GM21390 (cell line): ENCODE results near the gene GRIK5.

Experiments used
- ATAC-seq: cut with Tn5 transposase; IDR thresholded peaks from one replicate; pipeline ENCODE4 v1.9.1; 2021; ENCODE audit not compliant: unreplicated experiment

Gene GRIK5

DNA sequence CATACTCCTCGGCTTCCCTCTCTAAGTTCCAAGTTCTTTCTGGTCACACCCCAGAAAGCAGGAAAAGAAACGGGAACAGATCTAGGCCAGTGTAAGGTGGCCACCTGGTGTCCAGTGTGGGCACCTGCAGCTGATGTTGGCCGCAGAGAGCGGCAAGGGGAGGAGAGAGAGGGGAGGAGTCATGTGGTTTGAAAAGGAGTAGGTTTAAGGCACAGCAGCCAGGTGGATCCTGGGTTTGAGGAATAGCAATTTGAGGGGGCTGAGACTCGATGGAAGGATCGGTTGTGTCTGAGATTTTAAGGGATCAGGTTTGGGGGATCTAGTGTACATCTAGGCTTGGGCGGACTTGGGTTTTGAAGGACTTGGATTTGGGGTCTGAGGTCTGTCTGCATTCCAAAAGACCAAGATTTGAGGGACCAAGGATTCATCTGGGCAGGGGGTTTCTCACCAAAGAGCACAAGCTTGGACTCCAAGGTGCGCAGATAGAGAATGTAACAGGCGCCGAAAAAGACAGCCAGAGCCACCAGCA, 112.1 kb downstream of the GRIK5 start:
- ATAC-seq: no peak

DNA sequence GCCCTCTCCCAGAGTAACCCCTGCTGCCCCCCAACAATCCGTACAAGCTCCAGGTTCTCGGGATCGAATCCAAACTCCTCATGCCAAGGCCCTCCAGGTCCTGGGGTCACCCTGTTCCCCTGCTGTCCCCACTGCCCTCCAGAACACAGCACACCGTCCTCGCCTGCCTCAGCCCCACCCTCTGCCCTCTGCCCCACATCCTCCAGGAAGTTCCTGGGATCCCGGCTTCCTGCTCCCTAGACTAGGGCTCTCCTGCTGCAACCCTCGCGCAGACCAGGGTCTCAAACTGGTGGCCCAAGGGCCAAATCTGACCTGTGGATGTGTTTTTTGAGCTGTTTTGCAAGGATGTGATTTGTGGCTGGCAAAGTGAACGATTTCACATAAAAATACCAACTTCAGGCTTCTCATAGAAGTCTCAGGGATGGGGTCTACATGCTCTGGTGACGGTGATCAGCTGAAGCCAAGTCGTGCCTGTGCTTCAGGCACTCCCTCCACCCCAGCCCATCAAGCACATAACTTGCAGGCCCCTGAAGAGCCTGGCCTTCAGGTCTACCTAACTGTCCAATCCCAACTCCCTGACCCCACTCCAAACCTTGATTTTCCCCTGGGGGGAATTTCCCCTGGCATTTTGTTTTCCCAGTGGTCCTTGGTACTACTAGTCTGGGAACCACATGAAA, 112.7 kb downstream of the GRIK5 start:
- no peak for ATAC-seq

DNA sequence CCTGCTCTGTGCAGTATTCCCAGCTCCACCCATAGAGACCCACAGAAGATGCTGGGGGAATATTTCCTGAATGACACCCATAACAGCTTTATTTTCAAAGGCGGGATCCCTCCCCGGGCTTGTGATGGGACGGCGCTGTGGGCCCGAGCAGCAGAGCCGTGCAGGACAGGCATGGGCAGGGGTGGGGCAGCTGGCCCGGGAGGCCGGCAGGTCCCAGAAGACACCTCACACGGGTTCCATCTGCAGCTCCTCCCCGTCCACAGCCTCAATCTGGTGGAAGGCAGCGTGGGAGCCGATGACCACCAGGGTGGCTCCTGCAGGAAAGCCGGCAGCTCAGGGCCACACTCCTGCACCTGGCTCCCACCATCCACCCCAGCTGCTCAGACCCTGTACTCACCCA, 113.4 kb downstream of the GRIK5 start:
- no peak for ATAC-seq

DNA sequence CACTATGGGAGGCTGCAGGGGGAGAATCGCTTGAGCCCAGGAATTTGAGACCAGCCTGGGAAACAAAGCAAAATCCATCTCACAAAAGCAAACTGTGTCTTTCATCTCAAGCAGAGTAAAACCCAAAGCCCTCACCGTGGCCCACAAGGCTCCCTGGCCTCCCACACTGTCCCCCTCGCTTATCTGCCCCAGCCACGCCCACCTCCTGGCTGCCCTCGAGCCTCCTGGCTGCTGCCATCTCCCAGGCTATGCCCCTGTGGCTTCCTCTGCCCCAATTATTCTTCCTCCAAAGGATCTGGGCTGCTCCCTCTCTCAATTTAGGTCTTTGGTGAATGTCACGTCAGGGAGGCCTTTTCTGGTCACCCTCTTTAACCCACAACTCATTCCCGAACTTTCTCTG, 114.5 kb downstream of the GRIK5 start:
- ATAC-seq: no peak

DNA sequence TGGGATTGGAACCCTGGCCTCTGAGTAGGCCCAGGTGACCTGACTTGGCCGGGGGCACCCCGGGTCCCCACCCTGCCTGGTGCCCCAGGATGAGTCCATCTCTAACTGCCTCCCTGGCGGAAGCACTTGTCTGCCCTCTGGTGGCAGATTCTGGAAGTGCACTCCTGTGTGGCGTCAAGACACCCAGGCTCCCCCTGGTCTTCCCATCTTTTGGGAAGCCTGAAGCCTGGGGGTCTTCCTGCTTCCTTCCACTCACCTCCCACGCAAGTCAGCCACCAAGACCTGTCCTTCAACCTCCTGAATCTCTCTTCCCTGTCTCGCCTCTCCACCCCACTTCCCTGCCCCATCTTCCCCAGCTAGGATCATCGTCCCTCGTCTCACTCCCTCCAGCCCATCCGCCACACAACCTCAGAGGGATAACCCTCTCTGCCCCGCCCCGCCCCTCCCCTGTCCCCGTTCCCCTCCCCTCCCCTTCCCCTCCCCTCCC, 118.3 kb downstream of the GRIK5 start:
- ATAC-seq: no peak
